ENCODE results near the gene GTF2IRD1. TPM values are rescaled to one million over a fixed set of nuclear protein-coding genes. Genes with fewer than 3 reads are reported as not detected.
A peak's percentile ranks its signal among the peaks of the same experiment; 100 is the strongest.

Gene GTF2IRD1
- total and polyA plus RNA-seq, 9 of the 15 experiments (the other 6 are each of a cell fraction or from before 2014, with no cell fraction given): 9.1 to 30.2 (median 14.0) TPM

GRCh38 chr7:74417419-74417971 lies 36.2 kb upstream of the GTF2IRD1 start (continued):
- peak; percentile 93 for TF ChIP-seq REST (IDR thresholded peaks at IDR 0.05; ENCODE audit: borderline replicate concordance)
- no peak for TF ChIP-seq REST (CRISPR knock-in tag; IDR thresholded peaks at IDR 0.05; ENCODE audit: low read depth)
- no peak for TF ChIP-seq MCM7 (IDR thresholded peaks at IDR 0.05)
- TF ChIP-seq GTF2F1 (IDR thresholded peaks at IDR 0.05; ENCODE audit: low read depth, low read length): no peak
- TF ChIP-seq SUPT5H (IDR thresholded peaks at IDR 0.05): no peak
- no peak for TF ChIP-seq YBX1 (IDR thresholded peaks at IDR 0.05)
- no peak for TF ChIP-seq CREB3 (tag; conservative IDR thresholded peaks at IDR 0.05; ENCODE audit: low read depth)
- no peak for TF ChIP-seq NR1H2 (CRISPR knock-in tag; IDR thresholded peaks at IDR 0.05)
- no peak for TF ChIP-seq CSDE1 (IDR thresholded peaks at IDR 0.05)
- TF ChIP-seq HDGF (IDR thresholded peaks at IDR 0.05): no peak
- no peak for TF ChIP-seq HDAC3 (IDR thresholded peaks at IDR 0.05; ENCODE audit: borderline replicate concordance, partially characterized antibody)
- peak in 1 of 2 experiments; percentile 64; a peak in 1 of 4 replicates for TF ChIP-seq HDAC1 (IDR thresholded peaks at IDR 0.05)
- no peak for TF ChIP-seq EP400 (IDR thresholded peaks at IDR 0.05)
- no peak for TF ChIP-seq ZNF785 (CRISPR knock-in tag; IDR thresholded peaks at IDR 0.05)
- no peak for TF ChIP-seq MLLT1 (IDR thresholded peaks at IDR 0.05)
- TF ChIP-seq SIN3A (IDR thresholded peaks at IDR 0.05; ENCODE audit: borderline replicate concordance in 2 of 2, control insufficient read depth in 1 of 2, low read depth in 2 of 2, low read length in 2 of 2): no peak
- peak; percentile 30; the same call in 1 of the 2 replicates for TF ChIP-seq ETV5 (CRISPR knock-in tag; IDR thresholded peaks at IDR 0.05; ENCODE audit: low read depth)
- no peak for TF ChIP-seq RNF2 (IDR thresholded peaks at IDR 0.05)
- no peak for TF ChIP-seq CBFB (CRISPR knock-in tag; IDR thresholded peaks at IDR 0.05)
- TF ChIP-seq SAP30 (IDR thresholded peaks at IDR 0.05; ENCODE audit: borderline replicate concordance, insufficient read depth, low read depth, low read length, poor library complexity, severe bottlenecking): no peak
- TF ChIP-seq LEF1 (IDR thresholded peaks at IDR 0.05): no peak
